Measurements from ENCODE around the gene BRWD1. TPM values are rescaled to one million over a fixed set of nuclear protein-coding genes. Genes with fewer than 3 reads are reported as not detected.

The BRWD1 gene
- total RNA-seq, 3 donors from 2014 or later (not counting 1 experiment from before 2014, with no cell fraction given): 92.0 to 93.8 (median 93.3) TPM

DNA sequence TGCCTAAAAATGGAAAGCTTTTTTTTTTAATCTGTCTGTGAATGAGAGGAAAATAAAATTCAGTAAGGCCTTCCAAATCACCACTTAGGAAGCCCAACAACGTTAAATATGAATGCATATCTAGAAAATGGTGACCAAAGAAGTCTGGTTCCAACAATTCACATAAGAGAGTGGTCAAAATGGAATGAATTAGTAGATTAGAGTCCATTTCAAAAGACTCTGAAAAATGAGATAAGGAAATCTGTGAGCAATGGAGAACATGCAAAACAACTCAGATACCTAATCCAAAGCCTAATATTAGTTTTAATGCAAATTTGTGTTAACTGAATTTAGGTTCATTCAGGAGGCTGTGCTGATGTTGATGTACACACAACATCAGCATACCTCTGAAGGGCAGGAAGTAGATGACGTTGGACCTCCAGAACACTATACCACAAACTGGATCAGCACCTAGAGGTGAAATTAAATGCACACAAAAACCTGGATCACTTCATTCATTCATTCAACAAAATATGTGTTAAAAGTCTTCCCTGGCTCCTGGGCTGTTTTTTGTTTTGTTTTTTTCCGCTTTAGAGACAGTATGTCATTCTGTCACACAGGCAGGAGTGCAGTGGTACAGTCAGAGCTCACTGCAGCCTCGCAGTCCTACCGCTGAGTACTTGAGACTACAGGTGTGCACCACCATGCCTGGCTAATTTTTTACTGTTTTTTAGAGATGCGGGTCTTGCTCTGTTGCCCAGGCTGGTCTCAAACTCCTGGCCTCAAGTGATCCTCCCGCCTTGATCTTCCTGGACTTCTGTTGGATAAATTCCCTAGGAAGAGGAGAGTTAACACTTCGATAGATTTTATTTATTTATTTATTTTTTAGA is 4.9 kb upstream of the BRWD1 start:
- Histone ChIP-seq H3K4me3 (ENCODE audit: low read length) (no peak overlapping the region), H3K36me3 (ENCODE audit: control insufficient read depth, insufficient read depth, low read length) (no peaks in the 10 kb centered on the region), H3K27me3 (ENCODE audit: control insufficient read depth, insufficient read depth, low read length) (no peaks in the 10 kb centered on the region), H3K9me3 (ENCODE audit: control insufficient read depth, insufficient read depth, low read length) (no peaks in the 10 kb centered on the region), H3K4me1 (ENCODE audit: control insufficient read depth, insufficient read depth, low read length) (peaks cover 10% of the 10 kb centered on the region), H3K27ac (ENCODE audit: low read length) (no peak overlapping the region)
- Mint-ChIP-seq H3K4me3 (no peak overlapping the region), H3K36me3 (no peaks in the 10 kb centered on the region), H3K27ac (no peak overlapping the region), H3K4me1 (peaks cover 8 to 19% of the 10 kb centered on the region in 2 donors), H3K9me3 (no peaks in the 10 kb centered on the region), H3K27me3 (ENCODE audit: low read depth in 2 of 2) (peaks cover 0 to 5% of the 10 kb centered on the region in 2 donors)
- intact Hi-C loops (cut with micrococcal nuclease): no loop called here
- no peak for DNase-seq
- TF ChIP-seq, protein P1, sequence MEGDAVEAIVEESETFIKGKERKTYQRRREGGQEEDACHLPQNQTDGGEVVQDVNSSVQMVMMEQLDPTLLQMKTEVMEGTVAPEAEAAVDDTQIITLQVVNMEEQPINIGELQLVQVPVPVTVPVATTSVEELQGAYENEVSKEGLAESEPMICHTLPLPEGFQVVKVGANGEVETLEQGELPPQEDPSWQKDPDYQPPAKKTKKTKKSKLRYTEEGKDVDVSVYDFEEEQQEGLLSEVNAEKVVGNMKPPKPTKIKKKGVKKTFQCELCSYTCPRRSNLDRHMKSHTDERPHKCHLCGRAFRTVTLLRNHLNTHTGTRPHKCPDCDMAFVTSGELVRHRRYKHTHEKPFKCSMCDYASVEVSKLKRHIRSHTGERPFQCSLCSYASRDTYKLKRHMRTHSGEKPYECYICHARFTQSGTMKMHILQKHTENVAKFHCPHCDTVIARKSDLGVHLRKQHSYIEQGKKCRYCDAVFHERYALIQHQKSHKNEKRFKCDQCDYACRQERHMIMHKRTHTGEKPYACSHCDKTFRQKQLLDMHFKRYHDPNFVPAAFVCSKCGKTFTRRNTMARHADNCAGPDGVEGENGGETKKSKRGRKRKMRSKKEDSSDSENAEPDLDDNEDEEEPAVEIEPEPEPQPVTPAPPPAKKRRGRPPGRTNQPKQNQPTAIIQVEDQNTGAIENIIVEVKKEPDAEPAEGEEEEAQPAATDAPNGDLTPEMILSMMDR (IDR thresholded peaks at IDR 0.05): no peak
- ATAC-seq: no peak
- WGBS (ENCODE audit: insufficient coverage): 70% methylated on average over 7 of the region's 8 CpGs

DNA sequence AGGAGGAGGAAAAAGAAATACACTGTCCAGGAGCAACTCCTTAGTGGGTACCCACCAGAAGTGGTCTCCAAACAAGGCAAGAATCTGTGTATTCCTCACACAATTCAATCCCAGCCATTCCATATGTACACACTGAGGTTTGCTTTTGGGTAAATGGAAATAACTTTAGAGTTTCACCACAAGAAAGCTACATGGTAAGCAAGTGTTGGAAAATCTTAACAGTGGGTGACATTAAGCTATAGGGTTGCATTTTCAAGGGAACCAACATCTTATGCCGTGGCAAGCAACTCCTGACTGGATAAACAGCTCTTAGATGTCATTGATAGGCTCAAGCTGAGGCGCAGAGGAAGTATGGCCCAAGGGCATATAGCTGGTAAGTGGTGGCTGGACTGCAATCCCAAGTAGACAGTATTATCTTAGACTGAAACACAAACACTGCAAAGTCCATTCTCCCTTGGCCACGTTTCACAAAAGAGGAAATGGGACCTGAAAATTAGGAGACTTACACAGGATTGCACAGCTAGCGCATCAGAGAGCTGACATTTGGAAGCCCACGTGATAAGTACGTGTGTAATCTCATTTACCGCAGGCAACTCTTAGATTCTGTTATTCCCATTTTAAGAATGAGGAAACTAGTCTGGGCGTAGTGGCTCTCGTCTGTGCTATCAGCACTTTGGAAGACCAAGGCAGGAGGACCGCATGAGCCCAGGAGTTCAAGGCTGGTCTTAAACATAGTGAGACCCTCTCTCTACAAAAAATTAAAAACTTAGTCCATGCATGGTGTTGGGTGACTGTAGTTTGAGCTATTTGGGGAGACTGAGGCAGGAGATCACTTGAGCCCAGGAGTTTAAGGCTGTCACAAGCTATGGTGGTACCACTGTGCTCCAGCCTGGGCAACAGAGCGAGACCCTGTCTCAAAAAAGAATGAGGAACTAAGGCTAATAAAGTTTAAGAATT is 4.0 kb upstream of the BRWD1 start:
- peaks cover 10% of the 10 kb centered on the region for H3K4me1 ChIP-seq (ENCODE audit: control insufficient read depth, insufficient read depth, low read length)
- Mint-ChIP-seq H3K27ac (no peak overlapping the region), H3K4me3 (no peak overlapping the region), H3K36me3 (no peaks in the 10 kb centered on the region), H3K27me3 (ENCODE audit: low read depth in 2 of 2) (peaks cover 0 to 5% of the 10 kb centered on the region in 2 donors), H3K4me1 (peaks cover 9 to 19% of the 10 kb centered on the region in 2 donors), H3K9me3 (no peaks in the 10 kb centered on the region)
- H3K27ac ChIP-seq (ENCODE audit: low read length): no peak overlapping the region
- H3K4me3 ChIP-seq (ENCODE audit: low read length): no peak overlapping the region
- ATAC-seq (no peak), DNase-seq (no peak)
- 69% methylated on average over 11 of the region's 11 CpGs for WGBS (ENCODE audit: insufficient coverage)
- H3K27me3 ChIP-seq (ENCODE audit: control insufficient read depth, insufficient read depth, low read length): no peaks in the 10 kb centered on the region
- no peaks in the 10 kb centered on the region for H3K9me3 ChIP-seq (ENCODE audit: control insufficient read depth, insufficient read depth, low read length)
- intact Hi-C loops (cut with micrococcal nuclease): no loop called here
- TF ChIP-seq, protein P1 (IDR thresholded peaks at IDR 0.05): no peak
- H3K36me3 ChIP-seq (ENCODE audit: control insufficient read depth, insufficient read depth, low read length): no peaks in the 10 kb centered on the region

DNA sequence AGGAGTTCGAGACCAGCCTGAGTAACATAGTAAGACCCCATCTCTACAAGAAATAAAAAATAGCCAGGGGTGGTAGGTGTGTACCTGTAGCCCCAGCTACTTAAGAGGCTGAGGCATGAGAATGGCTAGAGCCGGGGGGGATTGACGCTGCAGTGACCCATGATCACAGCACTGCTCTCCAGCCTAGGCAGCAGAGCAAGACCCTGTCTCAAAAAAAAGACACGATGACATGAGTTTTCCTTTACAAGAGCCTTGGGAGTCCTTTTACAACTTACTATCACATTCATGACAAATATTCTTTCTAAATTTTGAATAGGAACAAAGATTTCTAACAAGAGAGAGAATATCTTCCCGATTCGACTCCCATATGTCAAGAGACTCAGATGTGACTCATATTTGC is 3.3 kb upstream of the BRWD1 start:
- Histone ChIP-seq H3K4me1 (ENCODE audit: control insufficient read depth, insufficient read depth, low read length) (peaks cover 10% of the 10 kb centered on the region), H3K36me3 (ENCODE audit: control insufficient read depth, insufficient read depth, low read length) (no peaks in the 10 kb centered on the region), H3K4me3 (ENCODE audit: low read length) (no peak overlapping the region), H3K27ac (ENCODE audit: low read length) (no peak overlapping the region), H3K9me3 (ENCODE audit: control insufficient read depth, insufficient read depth, low read length) (no peaks in the 10 kb centered on the region), H3K27me3 (ENCODE audit: control insufficient read depth, insufficient read depth, low read length) (no peaks in the 10 kb centered on the region)
- intact Hi-C loops (cut with micrococcal nuclease): no loop called here
- no peak for DNase-seq
- 90% methylated on average over 6 of the region's 6 CpGs for WGBS (ENCODE audit: insufficient coverage)
- H3K27ac Mint-ChIP-seq: no peak overlapping the region
- peaks cover 16 to 26% of the 10 kb centered on the region in 2 donors for H3K4me1 Mint-ChIP-seq
- TF ChIP-seq, protein P1 (IDR thresholded peaks at IDR 0.05): no peak
- H3K4me3 Mint-ChIP-seq: no peak overlapping the region
- no peaks in the 10 kb centered on the region for H3K9me3 Mint-ChIP-seq
- no peak for ATAC-seq
- H3K36me3 Mint-ChIP-seq: peaks cover 5% of the 10 kb centered on the region
- H3K27me3 Mint-ChIP-seq (ENCODE audit: low read depth in 2 of 2): peaks cover 0 to 4% of the 10 kb centered on the region in 2 donors

All from natural killer cell (primary cell).